DMS114 treated with DMSO at 0.1 percent for 48 hours (cell line): Measurements from ENCODE around the gene PIAS1.
"Not testable (repeated sequence)": the region's sequence is repeated elsewhere in the genome, so short reads cannot be mapped to it uniquely, and the experiment has no call there.

Experiments used
- DNase-seq: peaks from one replicate; lab custom pipeline; 2025; ENCODE audit not compliant: unreplicated experiment; lab: John Stamatoyannopoulos, UW

Gene PIAS1

DNA sequence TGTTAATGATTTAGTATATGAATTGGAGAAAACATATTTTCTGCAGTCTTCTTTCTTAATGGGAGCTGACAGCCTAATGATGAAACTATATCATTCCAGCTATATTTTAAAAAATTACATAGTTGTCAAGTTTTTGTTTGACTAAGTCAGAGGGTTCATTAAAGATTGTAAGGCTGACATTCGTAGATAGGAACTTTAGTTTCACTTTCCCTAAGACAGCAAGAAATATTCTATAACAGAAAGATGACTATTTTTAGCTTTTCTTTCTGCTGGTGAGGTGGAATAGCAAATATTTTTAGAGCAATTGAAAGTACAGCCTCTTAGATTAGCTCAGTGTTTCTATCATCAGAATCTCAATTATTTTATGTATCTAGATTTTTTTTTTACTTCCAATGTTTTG is 60.2 kb downstream of the PIAS1 start:
- DNase-seq, result no peak

DNA sequence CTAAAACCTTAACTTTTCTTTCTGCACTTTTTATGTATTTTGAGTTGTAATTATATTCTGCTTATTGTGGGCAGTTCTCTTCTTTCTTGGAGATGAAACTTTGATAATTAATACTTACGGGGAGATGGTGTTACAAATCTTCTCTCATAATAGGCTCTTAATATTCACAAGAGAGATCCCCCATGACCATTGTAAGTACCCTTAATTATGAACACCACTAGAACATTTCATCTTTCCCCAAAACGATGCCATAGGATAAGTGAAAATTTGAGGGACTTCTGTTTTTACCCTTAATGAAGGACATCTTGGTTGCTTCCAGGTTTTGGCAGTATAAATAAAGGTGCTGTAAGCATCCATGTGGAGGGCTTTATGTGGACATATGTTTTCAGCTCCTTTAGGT is 60.7 kb downstream of the PIAS1 start:
- no peak for DNase-seq

GRCh38 chr15:68124700-68125099 is 70.6 kb downstream of the PIAS1 start:
- no peak for DNase-seq

DNA sequence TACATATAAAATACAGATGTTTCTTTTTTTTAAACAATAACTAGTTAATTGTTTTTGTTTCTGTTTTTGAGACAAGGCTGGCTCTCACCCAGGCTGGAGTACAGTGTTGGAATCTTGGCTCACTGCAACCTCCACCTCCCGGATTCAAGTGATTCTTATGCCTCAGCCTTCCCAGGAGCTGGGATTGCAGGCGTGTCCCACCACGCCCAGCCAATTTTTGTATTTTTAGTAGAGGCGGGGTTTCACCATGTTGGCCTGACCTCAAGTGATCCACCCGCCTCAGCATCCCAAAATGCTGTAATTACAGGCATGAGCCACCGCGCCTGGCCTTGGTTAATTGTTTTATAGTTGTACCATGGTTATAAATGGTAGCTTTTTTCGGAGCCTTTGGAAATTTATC is 72.3 kb downstream of the PIAS1 start:
- no peak for DNase-seq

DNA sequence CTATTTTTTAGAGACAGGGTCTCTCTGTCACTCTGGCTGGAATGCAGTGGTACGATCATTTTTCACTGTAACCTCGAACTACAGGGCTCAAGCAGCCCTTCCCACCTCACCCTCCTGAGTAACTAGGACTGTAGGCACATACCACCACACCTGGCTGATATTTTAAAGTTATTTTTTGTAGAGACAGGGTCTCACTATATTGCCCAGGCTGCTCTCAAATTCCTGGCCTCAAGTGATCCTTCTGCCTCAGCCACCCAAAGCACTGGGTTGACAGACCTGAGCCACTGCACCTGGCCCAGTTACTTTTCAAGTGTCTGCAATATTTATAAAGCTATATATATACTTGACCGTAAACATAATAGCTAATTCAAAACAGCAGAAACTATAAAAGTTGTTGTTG is 75.0 kb downstream of the PIAS1 start:
- no peak for DNase-seq

GRCh38 chr15:68130851-68131250 is 76.7 kb downstream of the PIAS1 start:
- no peak for DNase-seq

DNA sequence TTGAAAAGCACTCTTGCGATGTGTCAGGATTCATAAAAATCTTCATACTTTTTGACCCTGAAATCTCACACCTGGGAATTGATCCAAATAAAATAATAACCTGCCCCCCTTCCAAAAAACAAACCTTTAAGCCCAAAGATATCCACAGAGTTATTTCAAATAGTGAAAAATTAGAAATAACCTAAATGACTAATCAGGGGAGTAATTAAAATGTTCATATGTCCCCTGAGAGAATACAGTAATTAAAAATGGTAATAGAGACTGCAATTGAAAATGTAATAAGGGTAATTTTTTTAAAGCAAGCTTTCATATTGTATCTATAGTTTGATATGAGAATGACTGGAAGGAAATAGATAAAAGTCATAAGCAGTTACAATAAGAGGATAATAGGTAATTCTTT is 83.0 kb downstream of the PIAS1 start:
- DNase-seq, result no peak

- DNase-seq, result no peak
Measured at GRCh38 chr15:68143129-68143528, 89.0 kb downstream of the PIAS1 start.

GRCh38 chr15:68143785-68144184 is 89.7 kb downstream of the PIAS1 start:
- no peak for DNase-seq

DNA sequence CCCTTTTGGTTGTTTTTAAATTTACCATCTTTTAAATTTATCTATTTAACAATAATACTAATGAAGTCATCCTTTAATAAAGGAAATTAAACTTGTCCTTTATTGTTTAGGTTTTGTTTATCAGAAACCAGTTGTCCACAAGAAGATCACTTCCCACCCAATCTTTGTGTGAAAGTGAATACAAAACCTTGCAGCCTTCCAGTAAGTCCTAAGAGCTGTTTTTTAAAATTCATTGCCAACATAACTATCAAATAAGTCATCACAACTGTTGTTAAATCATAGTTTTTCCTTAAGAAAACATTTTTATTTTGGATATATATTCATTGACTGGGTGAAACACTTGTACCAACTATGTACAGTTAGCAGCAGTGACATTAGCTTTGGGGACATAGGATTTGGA is 91.6 kb downstream of the PIAS1 start:
- no peak for DNase-seq

GRCh38 chr15:68148039-68148438 is 93.9 kb downstream of the PIAS1 start:
- DNase-seq, result no peak

DNA sequence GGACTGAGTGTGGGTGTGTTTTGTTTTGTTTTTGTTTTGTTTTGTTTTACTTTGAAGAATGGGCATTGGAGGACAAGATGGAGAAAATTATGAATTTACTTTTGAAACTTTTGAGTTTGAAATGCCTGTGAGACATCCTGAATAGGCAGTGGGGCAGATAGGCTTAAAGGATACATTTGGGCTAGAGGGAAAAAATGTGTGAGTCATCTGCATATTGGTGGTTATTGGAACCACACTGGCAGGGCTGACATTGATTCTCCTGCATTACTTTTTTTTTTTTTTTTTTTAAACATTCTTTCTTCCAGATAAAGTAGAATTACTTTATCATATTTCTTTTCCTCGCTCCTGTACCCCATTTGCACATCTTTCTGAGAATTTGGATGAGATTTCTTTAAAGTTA is 94.9 kb downstream of the PIAS1 start:
- DNase-seq, result no peak

DNA sequence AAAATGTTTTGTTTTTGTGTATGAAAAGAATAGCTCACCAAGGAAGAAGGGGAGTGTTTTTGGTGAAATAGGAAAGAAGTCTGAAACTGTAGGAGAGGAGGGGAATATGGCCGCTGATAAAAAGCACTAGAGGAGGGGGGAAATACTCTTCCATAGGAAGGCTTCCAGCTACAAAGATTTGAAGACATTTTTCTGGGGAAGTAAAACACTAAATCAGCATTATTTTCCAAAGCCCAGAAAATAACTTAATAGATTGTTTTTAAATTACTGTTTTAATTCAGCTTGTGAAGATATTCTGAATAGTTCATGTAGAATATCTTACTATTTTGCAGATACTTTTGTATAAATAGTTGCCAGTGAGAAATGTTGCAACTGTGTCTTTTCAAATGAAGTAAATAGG is 96.1 kb downstream of the PIAS1 start:
- DNase-seq, result no peak

- DNase-seq, result no peak
Measured at GRCh38 chr15:68151277-68151676, 97.2 kb downstream of the PIAS1 start.

GRCh38 chr15:68152342-68152741 is 98.2 kb downstream of the PIAS1 start:
- DNase-seq, result no peak

DNA sequence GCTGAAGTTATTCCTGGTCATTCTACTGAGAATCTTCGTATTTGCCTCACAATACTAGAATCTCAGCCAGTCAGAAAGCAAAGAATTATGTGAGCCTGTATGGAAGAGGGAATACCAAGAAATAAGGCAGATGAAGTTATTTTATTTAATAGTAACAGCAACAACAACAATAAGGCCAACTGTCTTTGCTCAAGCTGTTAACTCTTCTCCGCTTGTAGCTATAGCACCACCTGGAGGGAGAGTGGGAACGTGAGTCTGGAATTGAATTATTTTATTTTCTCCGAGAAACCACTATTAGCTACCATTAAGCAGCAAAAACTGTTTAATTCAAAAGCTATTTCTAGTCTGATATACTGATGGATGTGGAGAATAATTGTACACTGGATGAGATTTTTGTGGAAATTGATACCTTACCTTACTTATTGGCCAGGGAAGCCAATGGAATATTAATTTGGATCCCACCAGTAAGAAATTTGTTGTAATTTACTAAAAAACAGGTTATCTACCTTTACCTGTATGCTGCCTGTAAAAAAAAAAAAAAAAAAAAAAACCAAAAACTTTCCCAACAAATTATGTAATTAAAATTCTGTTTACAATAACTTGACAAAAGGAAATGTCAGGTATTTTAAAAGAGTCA is 100.9 kb downstream of the PIAS1 start:
- DNase-seq, result peak; percentile 69

DNA sequence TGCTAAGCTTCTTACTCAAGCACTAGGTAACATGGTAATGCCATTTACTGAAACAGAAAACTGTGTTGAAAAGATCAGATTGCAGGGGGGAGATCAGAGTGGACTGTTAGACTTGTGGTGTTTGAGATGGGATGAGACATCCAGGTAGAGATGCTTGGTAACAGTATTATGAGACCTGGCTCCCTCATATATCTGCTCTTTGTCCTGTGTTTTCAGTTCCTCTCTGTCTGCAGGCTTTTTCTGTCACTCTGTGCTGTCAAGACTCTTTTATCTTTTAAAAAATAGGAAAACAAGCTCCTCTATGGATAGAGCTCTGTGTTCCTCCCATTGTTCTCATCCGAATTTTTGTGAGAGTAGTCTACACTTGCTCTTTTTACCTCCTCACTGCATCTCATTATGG is 103.0 kb downstream of the PIAS1 start:
- DNase-seq, result no peak

DNA sequence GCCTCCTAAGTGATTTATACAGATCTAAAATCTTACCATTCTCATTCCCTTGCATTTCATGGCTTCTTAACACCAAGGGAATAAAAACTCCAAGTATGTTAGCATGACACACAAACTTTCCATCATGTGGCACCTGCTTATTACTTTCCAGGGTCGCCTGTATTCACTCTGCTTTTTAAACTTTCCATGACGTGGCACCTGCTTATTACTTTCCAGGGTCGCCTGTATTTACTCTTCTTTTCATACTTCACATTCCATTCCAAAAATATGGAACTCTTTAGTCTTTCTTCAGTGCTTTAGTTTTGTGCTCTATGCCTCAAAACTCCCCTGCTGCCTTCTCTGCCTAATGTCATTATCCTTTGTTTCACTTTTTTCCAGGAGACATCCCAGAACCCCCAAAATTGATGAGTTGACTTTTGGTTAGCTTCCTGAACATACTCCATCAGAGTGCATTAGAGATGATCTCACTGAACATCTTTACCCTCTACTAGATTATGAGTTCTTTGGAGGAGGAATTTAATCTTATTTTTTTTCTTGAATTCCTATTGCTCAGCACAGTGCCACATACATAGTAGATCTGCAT is 104.0 kb downstream of the PIAS1 start:
- DNase-seq, result no peak

DNA sequence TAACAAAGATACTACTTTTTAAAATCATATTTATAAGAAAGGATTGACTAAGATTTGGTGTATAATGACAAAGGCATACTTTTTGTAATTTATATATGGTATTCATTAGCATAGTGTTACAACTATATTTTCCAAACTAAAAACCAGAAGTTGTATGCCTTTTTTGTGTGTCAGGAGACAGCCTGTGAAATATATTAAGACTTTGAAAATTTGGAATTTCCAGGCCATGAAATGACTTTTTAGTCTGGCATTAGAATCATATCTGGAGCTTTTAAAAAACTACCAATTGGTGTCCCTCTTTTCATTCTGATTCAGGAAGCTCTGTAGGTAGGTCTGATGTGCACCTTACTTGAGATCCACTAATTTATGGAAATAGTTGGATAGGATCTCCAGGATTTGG is 109.1 kb downstream of the PIAS1 start:
- no peak for DNase-seq

- no peak for DNase-seq
Measured at GRCh38 chr15:68166847-68167246, 112.7 kb downstream of the PIAS1 start.

DNA sequence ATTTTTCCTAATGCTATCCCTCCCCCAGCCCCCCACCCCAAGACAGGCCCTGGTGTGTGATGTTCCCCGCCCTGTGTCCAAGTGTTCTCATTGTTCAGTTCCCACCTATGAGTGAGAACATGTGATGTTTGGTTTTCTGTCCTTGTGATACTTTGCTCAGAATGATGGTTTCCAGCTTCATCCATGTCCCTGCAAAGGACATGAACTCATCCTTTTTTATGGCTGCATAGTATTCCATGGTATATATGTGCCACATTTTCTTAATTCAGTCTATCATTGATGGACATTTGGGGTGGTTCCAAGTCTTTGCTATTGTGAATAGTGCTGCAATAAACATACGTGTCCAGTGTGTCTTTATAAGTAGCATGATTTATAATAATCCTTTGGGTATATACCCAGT is 117.9 kb downstream of the PIAS1 start:
- not testable (repeated sequence) for DNase-seq

DNA sequence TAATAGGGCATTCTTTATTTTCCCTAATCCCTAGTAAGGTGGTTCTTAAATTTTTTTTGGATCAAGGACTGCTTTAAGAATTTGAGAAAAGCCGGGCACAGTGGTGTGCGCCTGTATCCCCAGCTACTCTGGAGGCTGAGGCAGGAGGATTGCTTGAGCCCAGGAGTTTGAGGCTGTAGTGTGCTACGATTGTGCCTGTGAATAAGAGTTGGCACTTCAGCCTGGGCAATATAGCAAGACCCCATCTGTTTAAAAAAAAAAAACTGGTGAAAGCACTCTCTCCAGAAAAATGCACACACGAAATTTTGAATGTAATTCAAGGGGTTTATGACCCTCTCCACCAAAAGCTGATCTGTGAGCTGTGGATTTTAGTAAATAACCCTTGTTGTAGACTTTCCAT is 119.0 kb downstream of the PIAS1 start:
- DNase-seq, result no peak

DNA sequence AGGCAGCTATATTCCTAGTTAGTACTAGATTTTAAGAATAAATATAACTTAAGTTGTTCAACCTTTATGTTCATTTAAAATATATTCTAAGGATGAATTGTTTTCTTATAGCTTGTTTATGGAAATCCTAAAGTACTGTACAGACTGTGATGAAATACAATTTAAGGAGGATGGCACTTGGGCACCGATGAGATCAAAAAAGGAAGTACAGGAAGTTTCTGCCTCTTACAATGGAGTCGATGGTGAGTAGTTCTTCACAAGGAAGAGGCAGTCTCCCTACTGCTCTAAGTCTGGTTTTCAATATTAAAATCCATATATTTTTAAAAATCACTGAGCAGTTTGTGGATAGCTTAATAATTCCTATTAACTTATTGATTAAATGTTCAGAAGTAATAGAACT is 121.4 kb downstream of the PIAS1 start:
- DNase-seq, result no peak
